NCI-H2081 treated with DMSO at 0.1 percent for 48 hours (cell line): ENCODE data around the gene CLEC4A.
"Not testable (repeated sequence)": the region's sequence is repeated elsewhere in the genome, so short reads cannot be mapped to it uniquely, and the experiment has no call there.

Experiments
- DNase-seq: peaks from one replicate; lab custom pipeline; 2025; lab: John Stamatoyannopoulos, UW

The CLEC4A gene

DNA sequence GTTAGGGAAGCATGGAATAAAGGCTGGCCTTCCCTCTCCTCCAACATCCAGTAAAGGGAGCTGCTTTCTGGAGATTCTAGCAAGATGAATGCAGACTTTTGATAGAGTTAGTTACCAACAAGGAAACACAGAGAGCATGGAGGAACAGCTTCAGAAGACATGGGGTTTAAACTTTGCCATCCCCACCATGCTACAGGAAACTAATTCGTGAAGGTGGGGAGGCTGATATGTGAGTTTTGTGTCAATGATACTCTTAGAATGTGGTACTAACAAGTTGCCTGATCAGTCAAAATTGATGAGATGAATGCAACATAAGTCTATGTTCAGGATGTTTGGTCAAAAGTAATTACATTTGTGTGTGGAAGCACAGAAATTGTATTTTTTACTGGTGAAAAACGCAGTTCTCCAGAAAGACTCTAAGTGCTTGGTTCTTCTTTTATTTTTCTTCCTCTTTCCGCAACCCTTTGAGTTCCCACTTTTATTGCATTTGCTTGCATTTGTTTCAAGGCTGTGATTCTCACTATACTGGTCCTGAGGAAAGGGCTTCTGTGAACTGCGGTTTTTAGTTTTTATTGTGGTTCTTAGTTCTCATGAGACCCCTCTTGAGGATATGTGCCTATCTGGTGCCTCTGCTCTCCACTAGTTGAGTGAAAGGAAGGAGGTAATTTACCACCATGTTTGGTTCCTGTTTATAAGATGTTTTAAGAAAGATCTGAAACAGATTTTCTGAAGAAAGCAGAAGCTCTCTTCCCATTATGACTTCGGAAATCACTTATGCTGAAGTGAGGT is at the start of gene CLEC4A:
Gene CLEC4A, plus strand, starts transcription at position 494 of the 789 bp plus-strand sequence. Its CDS starts 262 bp downstream, at position 756.
- DNase-seq, result no peak

DNA sequence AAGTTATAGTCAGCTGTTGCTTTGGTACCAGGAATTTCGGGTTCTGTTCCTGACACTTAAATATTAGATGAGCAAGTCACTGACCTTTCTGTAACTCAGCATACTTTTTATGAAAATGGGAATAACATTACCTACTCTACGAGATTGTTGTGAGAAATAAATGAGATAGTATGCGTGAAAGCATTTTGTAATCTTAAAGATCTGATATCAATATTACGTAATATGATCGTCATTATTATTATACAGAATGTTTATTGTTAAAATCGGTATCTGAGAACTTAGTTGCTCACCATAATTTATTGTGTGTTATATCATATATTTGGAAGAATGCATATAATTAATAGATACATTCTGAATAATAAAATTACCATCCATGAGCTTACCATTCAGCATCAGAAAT is 47.5 kb upstream of the CLEC4A start:
- no peak for DNase-seq

DNA sequence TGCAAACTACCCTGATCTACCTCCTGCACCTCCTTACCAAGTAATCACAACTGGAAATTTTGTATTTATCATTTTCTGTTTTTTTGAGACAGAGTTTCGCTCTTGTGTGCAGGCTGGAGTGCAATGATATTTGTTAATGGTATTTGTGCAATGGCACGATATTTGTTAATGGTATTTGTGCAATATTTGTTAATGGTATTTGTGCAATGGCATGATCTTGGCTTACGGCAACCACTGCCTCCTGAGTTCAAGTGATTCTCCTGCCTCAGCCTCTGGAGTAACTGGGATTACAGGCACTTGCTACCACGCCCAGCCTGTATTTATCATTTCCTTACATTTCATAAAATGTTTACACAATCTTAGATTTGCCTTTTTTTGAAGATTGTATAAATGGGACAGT is 47.1 kb upstream of the CLEC4A start:
- no peak for DNase-seq

DNA sequence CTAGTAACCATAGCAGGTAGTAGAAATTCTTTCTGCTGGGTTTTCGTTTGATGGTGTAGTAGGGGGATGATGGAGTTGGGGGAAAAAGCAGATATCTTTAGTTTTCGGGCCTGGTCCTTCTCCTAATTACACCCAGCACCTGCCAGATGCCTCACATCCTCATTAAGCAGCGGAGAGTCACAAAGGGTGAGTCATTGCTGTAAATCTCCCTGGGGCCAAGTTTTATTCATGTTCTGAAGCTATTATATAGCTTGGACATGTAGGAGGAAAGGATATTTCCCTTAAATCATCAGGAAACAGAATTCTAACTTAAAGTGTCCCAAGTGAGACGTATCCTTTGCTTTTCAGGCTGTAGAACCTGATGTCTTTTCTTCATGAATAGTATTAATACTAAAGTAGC is 46.2 kb upstream of the CLEC4A start:
- DNase-seq, result no peak

DNA sequence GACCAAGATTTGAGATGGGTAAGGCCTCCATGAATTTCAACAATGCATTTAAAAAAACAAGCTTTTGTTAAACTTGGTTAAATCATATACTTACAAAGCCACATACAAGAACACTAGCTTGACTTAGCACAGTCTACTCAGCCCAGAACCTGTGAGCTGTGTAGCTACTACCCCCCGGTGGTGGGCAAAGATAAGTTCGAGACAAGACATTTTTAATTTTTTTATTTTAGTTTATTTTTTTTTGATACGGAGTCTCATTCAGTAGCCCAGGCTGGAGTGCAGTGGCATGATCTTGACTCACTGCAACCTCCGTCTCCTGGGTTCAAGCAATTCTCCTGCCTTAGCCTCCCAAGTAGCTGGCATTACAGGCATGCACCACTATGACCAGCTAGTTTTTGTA is 45.0 kb upstream of the CLEC4A start:
- DNase-seq, result no peak

DNA sequence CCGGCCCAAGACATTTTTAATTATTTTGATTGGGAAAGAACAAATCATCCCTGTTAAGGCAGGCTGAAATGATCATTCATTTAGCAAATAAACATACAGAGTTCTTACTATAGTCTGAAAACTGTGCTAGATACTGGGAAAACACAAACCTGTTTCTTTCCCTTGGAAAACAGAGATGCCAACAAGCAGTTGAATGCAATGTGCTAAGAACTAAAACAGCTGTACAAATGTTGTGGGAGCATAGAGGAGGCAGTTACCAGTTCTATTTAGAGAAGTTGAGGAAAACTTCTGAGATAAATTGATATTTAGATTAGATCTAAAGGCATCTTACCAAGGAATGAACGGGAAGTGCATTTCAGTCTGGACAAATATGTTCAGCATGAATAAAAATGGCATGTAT is 44.5 kb upstream of the CLEC4A start:
- no peak for DNase-seq

DNA sequence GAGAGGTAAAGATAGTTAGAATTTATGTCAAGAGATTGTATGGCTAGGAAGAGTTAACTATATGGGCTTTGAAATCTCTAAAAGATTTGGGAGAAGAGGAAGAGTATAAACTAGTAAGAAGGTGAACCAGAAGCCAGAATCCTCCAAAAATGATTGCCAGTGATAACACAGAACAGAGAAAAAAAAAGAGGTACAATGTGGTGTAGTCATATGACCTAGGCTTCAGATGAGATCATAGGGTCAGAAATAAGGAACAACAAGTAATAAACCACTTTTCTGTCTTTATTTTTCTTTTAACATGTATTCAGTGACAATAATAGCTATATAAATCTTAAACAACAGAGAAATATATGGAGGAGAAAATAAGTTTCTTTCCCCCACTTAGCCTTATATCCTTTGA is 43.3 kb upstream of the CLEC4A start:
- no peak for DNase-seq

DNA sequence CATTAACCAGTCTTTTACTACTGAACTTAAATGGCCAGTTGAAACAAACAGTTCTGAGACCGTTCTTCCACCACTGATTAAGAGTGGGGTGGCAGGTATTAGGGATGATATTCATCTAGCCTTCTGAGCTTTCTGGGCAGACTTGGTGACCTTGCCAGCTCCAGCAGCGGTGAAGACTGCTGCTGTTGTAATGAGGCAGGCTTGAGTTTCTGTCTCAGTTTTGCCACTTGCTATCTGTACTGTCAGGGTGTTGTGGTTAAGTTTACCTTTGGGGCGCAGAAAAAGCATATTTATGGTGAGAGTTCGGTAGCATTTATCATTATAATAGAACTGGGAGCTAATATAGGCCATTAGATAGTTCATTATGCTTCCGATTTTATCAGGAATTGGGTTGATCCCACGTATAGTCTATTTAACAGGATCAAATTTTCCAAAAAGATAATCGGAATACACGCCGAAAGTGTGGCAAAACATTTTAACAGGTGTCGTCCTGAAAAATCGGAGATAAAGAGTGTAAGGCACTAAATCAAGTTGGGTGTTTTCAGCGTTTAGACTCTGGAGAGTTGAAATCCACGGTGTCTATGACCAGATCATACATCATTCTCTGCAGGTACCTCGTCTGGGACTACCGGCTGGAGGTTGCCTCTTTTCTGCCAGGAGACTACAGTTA is 42.0 kb upstream of the CLEC4A start:
- no peak for DNase-seq

DNA sequence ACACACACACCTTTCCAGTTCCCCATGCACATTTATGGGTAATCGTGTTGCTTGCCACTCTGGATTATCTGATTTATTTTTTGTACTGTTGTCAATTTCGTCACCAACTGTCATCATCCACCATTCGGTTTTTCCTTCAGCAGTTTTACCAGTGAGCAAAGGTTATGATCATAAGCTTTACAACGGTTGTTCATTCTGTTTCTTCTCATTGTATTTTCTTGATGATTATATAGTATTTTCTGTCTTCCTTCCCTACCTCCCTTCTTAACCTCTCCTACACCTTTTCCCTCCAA is 40.7 kb upstream of the CLEC4A start:
- no peak for DNase-seq

DNA sequence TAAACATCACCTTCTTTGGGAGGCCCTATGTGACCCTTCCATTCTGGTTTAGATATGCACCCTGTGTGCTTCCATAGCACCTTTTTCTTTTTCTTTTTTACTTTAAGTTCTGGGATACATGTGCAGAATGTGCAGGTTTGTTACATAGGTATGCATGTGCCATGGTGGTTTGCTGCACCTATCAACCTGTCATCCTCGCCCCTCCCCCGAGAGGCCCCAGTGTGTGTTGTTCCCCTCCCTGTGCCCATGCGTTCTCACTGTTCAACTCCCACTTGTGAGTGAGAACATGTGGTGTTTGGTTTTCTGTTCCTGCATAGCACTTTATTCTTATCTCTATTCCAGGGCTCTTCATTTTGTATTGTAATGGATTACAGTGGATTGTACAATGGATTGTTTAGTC is 39.1 kb upstream of the CLEC4A start:
- DNase-seq, result not testable (repeated sequence)

DNA sequence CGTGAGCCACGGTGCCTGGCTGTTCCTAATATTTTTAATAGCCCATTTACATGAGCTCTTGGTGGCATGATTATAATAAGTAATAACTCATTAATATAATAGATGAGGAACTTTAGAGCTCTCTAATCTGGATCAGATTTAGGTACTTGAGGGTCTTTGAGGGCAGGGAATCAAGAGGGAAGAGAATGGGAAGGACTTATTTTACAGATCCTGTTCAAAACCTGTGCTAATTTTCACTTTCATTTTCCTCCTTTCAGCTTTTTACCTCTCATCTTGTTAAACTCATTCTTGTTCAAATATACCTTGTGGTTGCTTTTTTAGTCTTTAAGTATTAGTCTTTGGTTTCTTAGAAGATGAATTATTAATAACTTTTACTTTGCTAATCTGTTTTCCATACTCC is 35.8 kb upstream of the CLEC4A start:
- DNase-seq, result no peak

DNA sequence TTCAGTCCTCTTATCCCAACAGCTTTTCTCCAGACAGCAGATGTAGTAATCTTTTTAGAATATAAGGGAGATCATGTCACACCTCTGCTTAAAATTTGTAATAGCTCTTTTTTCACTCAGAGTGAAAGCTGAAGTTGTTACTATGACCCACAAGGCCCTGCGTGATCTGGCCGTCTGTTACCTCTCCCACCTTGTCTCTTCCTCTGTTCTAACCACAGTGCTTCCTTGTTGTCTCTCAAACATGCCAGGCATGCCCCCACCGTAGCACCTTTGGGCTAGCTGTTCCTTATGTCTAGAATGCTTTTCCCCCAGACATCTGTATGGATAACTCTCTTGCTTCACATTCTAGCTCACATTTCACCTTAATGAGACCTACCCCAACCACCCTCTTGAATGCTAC is 34.8 kb upstream of the CLEC4A start:
- no peak for DNase-seq

DNA sequence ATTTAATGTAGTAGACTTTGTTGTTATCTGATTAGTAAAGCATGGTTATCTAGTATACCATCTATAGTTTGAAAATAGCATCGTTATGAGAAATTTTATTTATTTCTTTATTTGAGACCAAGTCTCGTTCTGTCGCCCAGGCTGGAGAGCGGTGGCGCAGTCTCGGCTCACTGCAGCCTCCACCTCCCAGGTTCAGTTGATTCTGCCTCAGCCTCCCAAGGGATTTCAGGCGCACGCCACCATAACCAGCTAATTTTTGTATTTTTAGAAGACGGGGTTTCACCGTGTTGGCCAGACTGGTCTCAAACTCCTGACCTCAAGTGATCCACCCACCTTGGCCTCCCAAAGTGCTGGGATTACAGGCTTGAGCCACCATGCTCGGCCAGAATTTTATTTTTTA is 34.1 kb upstream of the CLEC4A start:
- not testable (repeated sequence) for DNase-seq

DNA sequence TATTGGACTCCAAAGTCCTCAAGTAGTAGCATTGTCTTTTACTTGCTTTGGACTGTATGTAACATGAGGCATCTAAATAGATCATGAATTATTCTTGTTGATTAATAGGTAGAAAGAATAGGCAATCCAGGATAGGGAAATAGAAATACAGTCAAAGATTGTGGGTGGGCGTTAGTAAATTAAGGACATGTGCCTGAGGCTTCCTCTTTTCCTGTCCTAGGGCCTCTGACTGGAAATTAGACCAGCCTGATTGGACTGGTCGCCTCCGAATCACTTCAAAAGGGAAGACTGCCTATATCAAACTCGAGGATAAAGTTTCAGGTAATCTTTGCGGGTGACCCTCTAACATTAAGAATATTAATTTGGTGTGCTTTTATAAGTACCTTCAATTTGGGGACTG is 33.7 kb upstream of the CLEC4A start:
- DNase-seq, result no peak

DNA sequence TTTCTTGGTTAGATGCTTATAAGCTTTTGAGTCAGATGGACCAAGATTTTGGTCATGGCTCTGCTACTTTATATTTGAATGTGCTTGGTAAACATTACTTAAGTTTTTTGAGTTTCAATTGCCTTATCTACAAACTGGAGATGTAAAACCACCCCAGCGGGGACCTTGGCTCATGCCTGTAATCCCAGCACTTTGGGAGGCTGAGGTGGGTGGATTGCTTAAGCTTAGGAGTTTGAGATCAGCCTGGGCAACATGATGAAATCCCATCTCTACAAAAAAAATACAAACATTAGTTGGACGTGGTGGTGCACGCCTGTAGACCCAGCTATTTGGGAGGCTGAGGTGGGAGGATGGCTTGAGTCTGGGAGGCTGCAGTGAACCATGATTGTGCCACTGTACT is 30.1 kb upstream of the CLEC4A start:
- DNase-seq, result no peak

DNA sequence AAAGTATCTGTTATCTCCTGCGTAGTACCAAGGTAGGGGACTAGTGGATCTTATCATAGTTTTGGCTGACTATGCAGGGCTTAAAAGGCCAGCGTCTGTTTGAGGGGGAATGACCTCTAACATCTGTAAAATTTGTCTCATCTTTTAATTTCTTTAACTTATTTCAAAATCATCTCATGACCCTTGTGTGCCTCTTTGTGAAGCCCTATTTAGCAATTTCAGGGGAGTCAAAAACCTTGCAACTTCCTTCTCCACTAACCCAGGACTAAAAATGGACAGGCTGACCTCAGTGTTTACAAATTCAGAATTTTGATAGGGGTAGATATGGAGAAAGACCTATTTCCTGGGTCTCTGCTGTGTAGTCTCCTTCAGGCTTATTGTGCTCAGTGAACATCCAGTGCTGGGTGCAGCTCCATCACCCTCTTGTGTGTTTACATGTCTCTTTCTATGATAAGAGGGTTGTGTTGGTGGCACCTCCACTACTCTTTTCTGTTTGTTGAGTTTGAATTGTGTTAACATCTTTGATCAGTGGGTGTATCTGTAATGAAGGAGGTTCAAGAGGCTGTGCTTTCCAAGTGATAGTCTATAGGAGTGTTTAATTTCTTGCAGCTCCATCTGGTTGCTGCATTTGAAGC is 27.0 kb upstream of the CLEC4A start:
- DNase-seq, result no peak

DNA sequence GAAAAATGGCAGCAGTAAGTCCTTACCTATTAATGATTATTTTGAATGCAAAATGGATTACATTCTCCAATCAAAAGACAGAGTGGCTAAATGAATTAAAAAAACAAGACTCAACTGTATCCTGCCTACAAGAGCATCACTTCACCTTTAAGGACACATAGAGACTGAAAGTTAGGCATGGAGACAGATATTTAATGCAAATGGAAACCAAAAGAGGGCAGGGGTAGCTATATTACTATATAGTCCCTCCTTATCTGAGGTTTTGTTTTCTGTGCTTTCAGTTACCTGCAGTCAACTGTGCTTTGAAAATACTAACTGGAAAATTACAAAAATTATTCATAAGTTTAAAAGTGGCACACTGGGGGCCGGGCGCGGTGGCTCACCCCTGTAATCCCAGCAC is 24.2 kb upstream of the CLEC4A start:
- no peak for DNase-seq

DNA sequence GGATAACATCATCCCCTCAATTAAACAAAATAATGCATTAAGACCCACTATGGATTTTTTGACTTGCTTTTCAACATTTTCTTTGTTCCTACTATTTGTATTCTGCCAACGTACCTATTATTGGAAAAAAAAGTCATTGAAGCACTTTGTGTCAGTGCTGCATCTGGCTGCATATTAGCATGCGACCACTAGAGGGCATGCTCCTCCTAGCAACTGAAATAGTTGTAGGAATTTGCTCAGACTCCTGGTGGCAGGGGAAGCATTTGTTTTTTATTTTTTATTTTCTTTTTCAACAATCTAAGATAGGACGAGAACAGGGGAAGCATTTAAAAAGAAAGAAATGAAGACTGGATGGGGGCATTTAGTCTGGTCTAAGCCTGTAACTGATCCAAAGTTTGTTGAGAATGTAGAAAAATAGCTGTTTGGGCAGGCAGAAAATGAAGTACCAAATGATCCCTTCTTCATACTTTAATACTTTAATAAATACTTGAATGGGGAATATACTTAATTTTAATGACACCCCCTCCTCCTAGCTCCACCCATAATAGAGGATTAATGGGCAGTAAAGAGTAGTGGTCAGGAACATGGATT is 14.5 kb upstream of the CLEC4A start:
- DNase-seq, result no peak

DNA sequence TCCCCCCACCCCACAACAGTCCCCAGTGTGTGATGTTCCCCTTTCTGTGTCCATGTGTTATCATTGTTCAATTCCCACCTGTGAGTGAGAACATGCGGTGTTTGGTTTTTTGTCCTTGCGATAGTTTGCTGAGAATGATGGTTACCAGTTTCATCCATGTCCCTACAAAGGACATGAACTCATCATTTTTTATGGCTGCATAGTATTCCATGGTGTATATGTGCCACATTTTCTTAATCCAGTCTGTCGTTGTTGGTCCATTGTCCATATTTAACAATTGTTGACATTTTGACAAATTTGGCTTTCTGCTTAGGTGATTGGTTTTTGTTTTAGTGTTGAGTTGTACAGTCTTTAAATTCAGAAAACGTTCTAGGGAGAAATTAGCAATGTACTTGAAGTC is 10.3 kb upstream of the CLEC4A start:
- not testable (repeated sequence) for DNase-seq

DNA sequence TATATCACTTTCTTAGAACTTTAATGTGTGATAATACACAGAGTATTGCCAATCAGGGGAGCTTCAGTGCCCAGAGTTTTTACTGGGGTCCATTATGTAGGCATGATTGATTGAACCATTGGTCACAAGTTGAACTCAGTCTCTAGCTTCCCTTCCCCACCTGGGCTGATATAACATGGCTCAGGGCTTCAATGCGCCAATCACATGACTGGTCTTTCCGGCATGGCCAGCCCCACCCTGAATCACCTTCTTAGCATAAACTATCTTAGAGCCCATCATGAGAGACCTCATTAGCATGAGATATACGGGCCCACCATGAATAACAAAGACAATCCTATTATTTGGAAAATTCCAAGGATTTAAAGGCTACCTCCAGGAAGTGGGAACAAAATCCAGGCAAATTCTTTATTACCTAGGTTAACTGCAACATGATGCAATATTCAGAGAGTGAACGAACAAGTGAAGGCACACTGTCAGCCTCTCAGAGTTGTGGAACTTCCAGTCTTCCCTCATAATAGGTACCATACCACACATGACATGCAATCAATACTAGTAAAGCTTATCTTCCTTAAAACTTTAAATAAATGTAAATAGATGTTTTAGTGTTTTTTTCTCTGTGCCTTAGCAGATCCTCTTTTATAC is 3.2 kb upstream of the CLEC4A start:
- DNase-seq, result no peak

DNA sequence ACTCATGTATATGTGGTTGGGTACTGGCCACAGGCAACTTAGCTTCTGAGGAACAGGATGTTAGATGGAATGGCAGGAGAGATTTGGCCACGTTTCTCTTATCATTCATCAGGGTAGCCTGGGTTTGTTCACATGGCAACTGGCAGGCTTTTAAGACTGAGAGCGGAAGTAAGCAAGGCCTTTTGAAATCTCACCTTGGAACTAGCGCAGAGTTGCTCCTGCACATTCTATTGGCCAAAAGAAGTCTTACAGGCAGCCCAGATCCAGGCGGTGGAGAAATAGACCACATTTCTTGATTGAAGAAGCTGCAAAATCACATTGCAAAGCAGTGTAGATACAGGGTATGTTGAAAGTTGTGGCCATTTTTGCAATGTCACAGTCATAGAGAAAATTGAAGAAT is 3.7 kb downstream of the CLEC4A start:
- no peak for DNase-seq

DNA sequence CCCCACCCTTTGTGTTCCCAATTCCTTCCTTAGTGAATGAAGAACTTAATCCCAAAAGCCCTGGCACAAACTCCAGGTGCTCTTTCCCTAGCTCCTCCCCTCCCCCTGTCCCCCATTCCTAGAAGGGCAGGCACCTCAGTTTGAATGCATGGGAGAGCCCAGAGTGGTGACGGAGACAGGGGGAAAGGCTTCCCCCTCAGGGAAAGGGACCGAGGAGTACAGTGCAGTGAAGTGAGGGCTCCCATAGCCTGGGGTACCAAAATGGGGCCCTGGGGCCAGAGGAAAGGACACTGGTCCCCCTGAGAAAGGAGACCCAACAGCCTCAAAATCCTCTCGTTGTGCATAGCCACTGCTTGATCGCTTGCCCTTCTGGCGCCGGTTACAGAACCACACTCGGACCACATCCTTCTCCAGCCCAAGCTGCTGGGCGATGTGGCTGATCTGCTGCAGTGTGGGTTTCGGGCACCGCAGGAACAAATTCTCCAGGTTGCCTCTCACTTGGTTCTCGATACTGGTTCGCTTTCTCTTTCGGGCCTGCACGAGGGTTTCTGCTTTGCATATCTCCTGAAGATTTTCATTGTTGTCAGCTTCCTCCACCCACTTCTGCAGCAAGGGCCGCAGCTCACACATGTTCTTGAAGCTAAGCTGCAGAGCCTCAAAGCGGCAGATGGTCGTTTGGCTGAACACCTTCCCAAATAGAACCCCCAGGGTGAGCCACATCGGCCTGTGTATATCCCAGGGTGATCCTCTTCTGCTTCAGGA is 10.4 kb downstream of the CLEC4A start:
- not testable (repeated sequence) for DNase-seq
